ENCODE measurements around the gene C2CD5.

Gene C2CD5

DNA sequence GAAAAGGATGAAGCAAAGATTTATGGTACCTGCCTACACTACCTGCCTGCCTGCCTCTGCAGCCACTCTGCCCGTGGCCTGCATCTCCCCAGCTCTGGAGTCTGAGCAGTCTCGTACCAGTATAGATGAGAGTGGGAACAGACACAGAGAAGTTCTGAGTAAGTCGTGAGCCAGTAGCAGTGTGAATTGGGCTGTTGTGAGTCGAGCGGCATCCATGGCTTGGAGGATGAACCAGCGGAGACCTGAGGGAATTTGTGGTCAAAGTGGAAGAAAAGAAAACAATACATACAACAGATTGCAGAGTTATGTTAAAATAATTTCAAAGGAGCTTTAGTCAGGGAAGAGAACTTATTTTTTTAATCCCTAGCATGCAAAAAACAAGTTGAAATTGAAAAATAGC, 25.3 kb downstream of the C2CD5 start:
- H3K9me3 ChIP-seq (ENCODE audit: insufficient read depth, low read length), result no peaks in the 10 kb centered on the region
- H3K9me2 ChIP-seq (replicated peaks; ENCODE audit: insufficient read depth, low read length), result no peaks in the 10 kb centered on the region
- H3K9ac ChIP-seq (ENCODE audit: low read length), result no peak overlapping the region
- H3K79me2 ChIP-seq (ENCODE audit: insufficient read depth, low read length), result 0 out of 2 replicates have a peak, but pooled peaks cover 2% of the 10 kb centered on the region
- no peak for TF ChIP-seq EZH2phosphoT487 (conservative IDR thresholded peaks at IDR 0.05; ENCODE audit: low read length)
- TF ChIP-seq, protein P1, sequence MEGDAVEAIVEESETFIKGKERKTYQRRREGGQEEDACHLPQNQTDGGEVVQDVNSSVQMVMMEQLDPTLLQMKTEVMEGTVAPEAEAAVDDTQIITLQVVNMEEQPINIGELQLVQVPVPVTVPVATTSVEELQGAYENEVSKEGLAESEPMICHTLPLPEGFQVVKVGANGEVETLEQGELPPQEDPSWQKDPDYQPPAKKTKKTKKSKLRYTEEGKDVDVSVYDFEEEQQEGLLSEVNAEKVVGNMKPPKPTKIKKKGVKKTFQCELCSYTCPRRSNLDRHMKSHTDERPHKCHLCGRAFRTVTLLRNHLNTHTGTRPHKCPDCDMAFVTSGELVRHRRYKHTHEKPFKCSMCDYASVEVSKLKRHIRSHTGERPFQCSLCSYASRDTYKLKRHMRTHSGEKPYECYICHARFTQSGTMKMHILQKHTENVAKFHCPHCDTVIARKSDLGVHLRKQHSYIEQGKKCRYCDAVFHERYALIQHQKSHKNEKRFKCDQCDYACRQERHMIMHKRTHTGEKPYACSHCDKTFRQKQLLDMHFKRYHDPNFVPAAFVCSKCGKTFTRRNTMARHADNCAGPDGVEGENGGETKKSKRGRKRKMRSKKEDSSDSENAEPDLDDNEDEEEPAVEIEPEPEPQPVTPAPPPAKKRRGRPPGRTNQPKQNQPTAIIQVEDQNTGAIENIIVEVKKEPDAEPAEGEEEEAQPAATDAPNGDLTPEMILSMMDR (IDR thresholded peaks at IDR 0.05; ENCODE audit: insufficient read depth, low read length, poor library complexity, severe bottlenecking), result no peak
- peaks cover 28% of the 10 kb centered on the region for H3K36me3 ChIP-seq (ENCODE audit: low read length)
- H2AFZ ChIP-seq (ENCODE audit: low read depth, low read length, severe bottlenecking), result no peak overlapping the region
- H3K4me2 ChIP-seq (ENCODE audit: low read depth, low read length, poor library complexity, severe bottlenecking), result no peak overlapping the region
- H3K27me3 ChIP-seq (ENCODE audit: low read length), result no peaks in the 10 kb centered on the region
- no peak overlapping the region for H3K27ac ChIP-seq (ENCODE audit: low read depth, low read length)
- no peak overlapping the region for H3K4me3 ChIP-seq (ENCODE audit: insufficient read depth, low read length, poor library complexity, severe bottlenecking)
- H4K20me1 ChIP-seq (ENCODE audit: low read depth, low read length), result no peaks in the 10 kb centered on the region
- H3F3A ChIP-seq (ENCODE audit: insufficient read depth), result no peaks in the 10 kb centered on the region; the same call in 1 of the 2 replicates

DNA sequence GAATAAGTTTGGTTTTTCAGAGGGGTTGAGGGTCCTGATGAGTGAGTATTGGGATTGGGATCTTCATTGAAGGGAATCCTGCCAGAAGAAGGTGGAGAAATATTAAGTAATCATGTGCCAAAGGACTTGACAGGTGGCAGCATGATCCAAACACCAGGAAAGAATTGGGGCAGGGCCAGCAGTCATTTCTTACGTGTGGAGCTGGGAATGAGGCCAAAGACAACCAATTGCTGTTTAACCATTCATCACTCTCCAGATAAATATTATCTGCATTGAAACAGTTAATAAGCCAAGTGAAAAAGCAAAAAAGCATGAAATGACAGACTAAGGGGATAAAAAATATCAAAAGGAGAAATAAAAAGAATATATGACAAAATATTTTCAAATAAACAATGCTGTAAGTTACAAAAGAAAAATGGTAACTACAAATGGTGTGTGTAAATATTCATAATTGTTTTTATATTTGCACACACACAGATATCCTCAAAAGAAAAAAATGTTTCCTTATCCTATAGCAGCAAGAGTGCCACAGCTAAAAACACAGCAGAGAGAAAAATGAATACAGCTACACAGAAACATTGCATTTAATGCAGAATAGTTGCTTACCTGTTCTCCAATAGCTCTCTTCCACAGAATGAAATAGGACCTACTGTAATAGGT, 26.2 kb downstream of the C2CD5 start:
- H3F3A ChIP-seq (ENCODE audit: insufficient read depth), result no peaks in the 10 kb centered on the region; the same call in 1 of the 2 replicates
- H2AFZ ChIP-seq (ENCODE audit: low read depth, low read length, severe bottlenecking), result no peak overlapping the region
- H3K4me2 ChIP-seq (ENCODE audit: low read depth, low read length, poor library complexity, severe bottlenecking), result no peak overlapping the region
- no peaks in the 10 kb centered on the region for H3K27me3 ChIP-seq (ENCODE audit: low read length)
- H3K9ac ChIP-seq (ENCODE audit: low read length), result no peak overlapping the region
- no peaks in the 10 kb centered on the region for H3K9me3 ChIP-seq (ENCODE audit: insufficient read depth, low read length)
- H3K9me2 ChIP-seq (replicated peaks; ENCODE audit: insufficient read depth, low read length), result no peaks in the 10 kb centered on the region
- H4K20me1 ChIP-seq (ENCODE audit: low read depth, low read length), result no peaks in the 10 kb centered on the region
- H3K27ac ChIP-seq (ENCODE audit: low read depth, low read length), result no peak overlapping the region
- TF ChIP-seq, protein P1 (IDR thresholded peaks at IDR 0.05; ENCODE audit: insufficient read depth, low read length, poor library complexity, severe bottlenecking), result no peak
- no peak for TF ChIP-seq EZH2phosphoT487 (conservative IDR thresholded peaks at IDR 0.05; ENCODE audit: low read length)
- 0 out of 2 replicates have a peak, but pooled peaks cover 4% of the 10 kb centered on the region for H3K79me2 ChIP-seq (ENCODE audit: insufficient read depth, low read length)
- H3K36me3 ChIP-seq (ENCODE audit: low read length), result peaks cover 25% of the 10 kb centered on the region; the same call in 1 of the 2 replicates
- H3K4me3 ChIP-seq (ENCODE audit: insufficient read depth, low read length, poor library complexity, severe bottlenecking), result no peak overlapping the region

DNA sequence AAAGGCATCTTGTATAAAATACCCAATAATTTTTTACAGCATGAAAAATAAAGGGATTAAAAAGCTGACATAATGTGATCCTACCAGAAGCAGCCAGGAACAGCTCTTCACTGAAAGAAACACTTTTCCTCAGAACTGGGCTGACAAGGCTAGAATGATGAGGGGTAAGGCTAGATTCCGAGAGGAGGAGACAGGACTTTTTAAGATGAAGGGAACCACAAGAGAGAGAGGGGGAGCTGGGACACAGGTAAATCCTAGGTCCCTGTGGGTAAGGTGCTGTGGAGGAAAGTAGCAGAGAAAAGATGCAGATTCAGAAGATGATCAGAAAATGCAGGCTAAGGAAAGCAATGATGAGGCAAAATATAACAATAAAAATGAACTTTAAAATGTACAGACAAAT, 29.5 kb downstream of the C2CD5 start:
- Histone ChIP-seq H3K27me3 (ENCODE audit: low read length) (no peaks in the 10 kb centered on the region), H3K4me3 (ENCODE audit: insufficient read depth, low read length, poor library complexity, severe bottlenecking) (no peak overlapping the region), H3K9me3 (ENCODE audit: insufficient read depth, low read length) (no peaks in the 10 kb centered on the region), H2AFZ (ENCODE audit: low read depth, low read length, severe bottlenecking) (no peak overlapping the region), H3K9ac (ENCODE audit: low read length) (no peak overlapping the region), H3K4me2 (ENCODE audit: low read depth, low read length, poor library complexity, severe bottlenecking) (no peak overlapping the region), H3K79me2 (ENCODE audit: insufficient read depth, low read length) (0 out of 2 replicates have a peak, but pooled peaks cover 4% of the 10 kb centered on the region), H3K27ac (ENCODE audit: low read depth, low read length) (no peak overlapping the region), H3F3A (ENCODE audit: insufficient read depth) (no peaks in the 10 kb centered on the region; the same call in none of the 2 replicates), H3K9me2 (replicated peaks; ENCODE audit: insufficient read depth, low read length) (no peaks in the 10 kb centered on the region), H3K36me3 (ENCODE audit: low read length) (peaks cover 22% of the 10 kb centered on the region; the same call in 1 of the 2 replicates), H4K20me1 (ENCODE audit: low read depth, low read length) (no peaks in the 10 kb centered on the region)
- TF ChIP-seq, protein P1 (IDR thresholded peaks at IDR 0.05; ENCODE audit: insufficient read depth, low read length, poor library complexity, severe bottlenecking), result no peak
- TF ChIP-seq EZH2phosphoT487 (conservative IDR thresholded peaks at IDR 0.05; ENCODE audit: low read length), result no peak

All from SU-DHL-6 (cell line).